Subcutaneous abdominal adipose tissue (tissue), 5 donors: Measurements from ENCODE around the gene ASH1L.

Source experiments
- H3K27ac ChIP-seq: one replicate; pipeline ENCODE4 v1.7.0; 2013; ENCODE audit warnings: low read depth, mild to moderate bottlenecking, inconsistent platforms, low read length, moderate library complexity
- H3K27me3 ChIP-seq, 5 donors: one replicate each; pipeline ENCODE4 v1.7.0; 2013; ENCODE audit warnings: low read length in 5 of 5, inconsistent platforms in 1 of 5; ENCODE audit not compliant: control insufficient read depth in 5 of 5, insufficient read depth in 4 of 5
- H3K36me3 ChIP-seq, 5 donors: one replicate each; pipeline ENCODE4 v1.7.0; 2013; ENCODE audit warnings: low read length in 5 of 5; ENCODE audit not compliant: control insufficient read depth in 5 of 5, insufficient read depth in 5 of 5
- H3K4me1 ChIP-seq, 5 donors: one replicate each; pipeline ENCODE4 v1.7.0; 2013; ENCODE audit warnings: low read length in 5 of 5, mild to moderate bottlenecking in 3 of 5, moderate library complexity in 1 of 5; ENCODE audit not compliant: control insufficient read depth in 5 of 5, insufficient read depth in 5 of 5
- H3K4me3 ChIP-seq, 5 donors: one replicate each; pipeline ENCODE4 v1.7.0; 2013; ENCODE audit warnings: low read length in 5 of 5, low read depth in 1 of 5
- H3K9ac ChIP-seq, 5 donors: one replicate each; pipeline ENCODE4 v1.7.0; 2013; ENCODE audit warnings: low read length in 5 of 5, mild to moderate bottlenecking in 4 of 5, moderate library complexity in 3 of 5
- H3K9me3 ChIP-seq, 5 donors: one replicate each; pipeline ENCODE4 v1.7.0; 2013; ENCODE audit warnings: low read length in 5 of 5; ENCODE audit not compliant: control insufficient read depth in 5 of 5
- donor health status: healthy.
- donor health status: healthy.
- donor health status: healthy.
- donor health status: healthy.
- donor health status: healthy.

The ASH1L gene

GRCh38 chr1:155474146-155474545, 88.5 kb downstream of the ASH1L start:
- H3K4me1 ChIP-seq, result peaks cover 0 to 13% (median 0%) of the 10 kb centered on the region in 5 donors
- no peaks in the 10 kb centered on the region for H3K27me3 ChIP-seq
- H3K9me3 ChIP-seq, result peaks cover 0 to 7% (median 5%) of the 10 kb centered on the region in 5 donors
- peaks cover 0 to 13% (median 3%) of the 10 kb centered on the region in 5 donors for H3K36me3 ChIP-seq
- H3K27ac ChIP-seq, result no peak overlapping the region
- H3K9ac ChIP-seq, result no peak overlapping the region
- H3K4me3 ChIP-seq, result no peak overlapping the region

GRCh38 chr1:155473151-155473821, 89.3 kb downstream of the ASH1L start:
- no peak overlapping the region for H3K27ac ChIP-seq
- H3K36me3 ChIP-seq, result peaks cover 0 to 8% (median 0%) of the 10 kb centered on the region in 5 donors
- H3K9me3 ChIP-seq, result peaks cover 0 to 7% (median 5%) of the 10 kb centered on the region in 5 donors
- H3K9ac ChIP-seq, result no peak overlapping the region
- H3K4me3 ChIP-seq, result no peak overlapping the region
- H3K4me1 ChIP-seq, result peaks cover 0 to 13% (median 0%) of the 10 kb centered on the region in 5 donors
- H3K27me3 ChIP-seq, result no peaks in the 10 kb centered on the region

- Histone ChIP-seq H3K36me3 (peaks cover 0 to 4% (median 0%) of the 10 kb centered on the region in 5 donors), H3K9ac (no peak overlapping the region), H3K4me1 (peaks cover 0 to 13% (median 0%) of the 10 kb centered on the region in 5 donors), H3K4me3 (no peak overlapping the region), H3K27ac (no peak overlapping the region), H3K9me3 (peaks cover 0 to 7% (median 5%) of the 10 kb centered on the region in 5 donors), H3K27me3 (no peaks in the 10 kb centered on the region)
Observed at GRCh38 chr1:155472491-155473083, 90.0 kb downstream of the ASH1L start.

- Histone ChIP-seq H3K36me3 (peaks cover 0 to 4% (median 0%) of the 10 kb centered on the region in 5 donors), H3K4me3 (no peak overlapping the region), H3K9me3 (peaks cover 0 to 7% (median 5%) of the 10 kb centered on the region in 5 donors), H3K4me1 (peaks cover 0 to 13% (median 0%) of the 10 kb centered on the region in 5 donors), H3K9ac (no peak overlapping the region), H3K27ac (no peak overlapping the region), H3K27me3 (no peaks in the 10 kb centered on the region)
Observed at GRCh38 chr1:155471891-155472290, 90.7 kb downstream of the ASH1L start.

GRCh38 chr1:155471026-155471425, 91.6 kb downstream of the ASH1L start:
- H3K4me3 ChIP-seq, result no peak overlapping the region
- no peaks in the 10 kb centered on the region for H3K27me3 ChIP-seq
- H3K36me3 ChIP-seq, result peaks cover 0 to 4% (median 0%) of the 10 kb centered on the region in 5 donors
- no peak overlapping the region for H3K9ac ChIP-seq
- no peak overlapping the region for H3K27ac ChIP-seq
- peaks cover 0 to 7% (median 5%) of the 10 kb centered on the region in 5 donors for H3K9me3 ChIP-seq
- H3K4me1 ChIP-seq, result peaks cover 0 to 17% (median 0%) of the 10 kb centered on the region in 5 donors

GRCh38 chr1:155466996-155467395, 95.6 kb downstream of the ASH1L start:
- peaks cover 2 to 7% (median 3%) of the 10 kb centered on the region in 5 donors for H3K36me3 ChIP-seq
- no peak overlapping the region for H3K27ac ChIP-seq
- H3K9ac ChIP-seq, result no peak overlapping the region
- no peaks in the 10 kb centered on the region for H3K27me3 ChIP-seq
- H3K9me3 ChIP-seq, result peaks cover 0 to 7% (median 5%) of the 10 kb centered on the region in 5 donors
- H3K4me1 ChIP-seq, result peaks cover 2 to 11% (median 6%) of the 10 kb centered on the region in 5 donors
- H3K4me3 ChIP-seq, result no peak overlapping the region

- Histone ChIP-seq H3K4me3 (no peak overlapping the region), H3K36me3 (peaks cover under 1 to 9% (median 4%) of the 10 kb centered on the region in 5 donors), H3K9ac (no peak overlapping the region), H3K9me3 (peaks cover 0 to 5% (median 3%) of the 10 kb centered on the region in 5 donors), H3K27me3 (no peaks in the 10 kb centered on the region), H3K27ac (no peak overlapping the region), H3K4me1 (peaks cover 2 to 11% (median 6%) of the 10 kb centered on the region in 5 donors)
Observed at GRCh38 chr1:155466617-155466972, 96.0 kb downstream of the ASH1L start.

- H3K27me3 ChIP-seq, result no peaks in the 10 kb centered on the region
- peaks cover 3 to 9% (median 4%) of the 10 kb centered on the region in 5 donors for H3K36me3 ChIP-seq
- peaks cover 2 to 11% (median 6%) of the 10 kb centered on the region in 5 donors for H3K4me1 ChIP-seq
- H3K9me3 ChIP-seq, result no peaks in the 10 kb centered on the region
- no peak overlapping the region for H3K9ac ChIP-seq
- no peak overlapping the region for H3K4me3 ChIP-seq
- H3K27ac ChIP-seq, result no peak overlapping the region
Observed at GRCh38 chr1:155463865-155464650, 98.5 kb downstream of the ASH1L start.

GRCh38 chr1:155458111-155458510, 104.5 kb downstream of the ASH1L start:
- peaks cover 0 to 8% (median 5%) of the 10 kb centered on the region in 5 donors for H3K4me1 ChIP-seq
- H3K36me3 ChIP-seq, result peaks cover 13 to 30% (median 15%) of the 10 kb centered on the region in 5 donors
- H3K27me3 ChIP-seq, result no peaks in the 10 kb centered on the region
- H3K9ac ChIP-seq, result no peak overlapping the region
- no peak overlapping the region for H3K27ac ChIP-seq
- H3K4me3 ChIP-seq, result no peak overlapping the region
- H3K9me3 ChIP-seq, result no peaks in the 10 kb centered on the region
